NCI-H82 treated with DMSO at 0.1 percent for 48 hours (cell line): ENCODE data around the gene DICER1.

Experiments
- DNase-seq: peaks from one replicate; lab custom pipeline; 2025; ENCODE audit not compliant: unreplicated experiment; lab: John Stamatoyannopoulos, UW

DICER1 gene

DNA sequence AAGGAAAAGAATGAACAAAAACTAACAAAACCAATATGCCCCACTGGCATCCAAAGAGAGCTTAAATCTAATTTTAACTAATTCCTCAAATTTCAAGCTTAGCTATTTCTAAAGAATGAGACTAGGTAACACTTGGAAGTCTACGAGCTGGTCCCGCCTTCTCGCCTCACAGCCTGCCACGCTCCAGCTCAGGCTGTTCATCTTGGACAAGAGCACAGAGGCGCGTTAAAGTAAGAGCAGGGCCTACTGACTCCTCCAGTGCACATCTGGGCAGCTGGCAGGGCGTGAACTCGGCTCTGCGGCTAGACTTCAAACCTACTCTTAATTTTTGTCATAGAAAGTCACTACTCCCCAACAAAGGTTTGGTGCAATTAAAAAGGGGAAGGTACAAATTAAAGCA is 64.6 kb downstream of the DICER1 start:
- no peak for DNase-seq

GRCh38 chr14:95091581-95091980 is 65.7 kb downstream of the DICER1 start:
- no peak for DNase-seq

- no peak for DNase-seq
Observed at GRCh38 chr14:95088665-95089064, 68.7 kb downstream of the DICER1 start.

DNA sequence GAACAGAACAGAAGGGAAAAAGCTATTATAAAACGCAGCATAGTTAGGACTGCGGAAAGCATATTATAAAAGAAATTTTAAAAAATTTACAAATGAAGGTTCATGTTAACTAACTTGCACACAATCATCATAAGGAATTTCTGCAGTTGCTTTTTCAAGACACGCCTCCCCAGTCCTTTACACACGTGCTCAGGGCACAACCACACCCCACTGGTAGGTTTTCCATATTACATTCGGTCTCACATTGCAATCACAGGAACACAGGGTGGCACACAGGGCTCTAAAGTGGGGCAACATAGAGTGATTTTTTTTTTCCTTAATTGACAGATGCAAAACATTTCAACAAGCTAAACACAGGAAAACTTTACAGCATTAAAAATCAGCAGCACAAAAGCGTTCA is 69.7 kb downstream of the DICER1 start:
- no peak for DNase-seq

GRCh38 chr14:95085321-95085720 is 72.0 kb downstream of the DICER1 start:
- DNase-seq = no peak

DNA sequence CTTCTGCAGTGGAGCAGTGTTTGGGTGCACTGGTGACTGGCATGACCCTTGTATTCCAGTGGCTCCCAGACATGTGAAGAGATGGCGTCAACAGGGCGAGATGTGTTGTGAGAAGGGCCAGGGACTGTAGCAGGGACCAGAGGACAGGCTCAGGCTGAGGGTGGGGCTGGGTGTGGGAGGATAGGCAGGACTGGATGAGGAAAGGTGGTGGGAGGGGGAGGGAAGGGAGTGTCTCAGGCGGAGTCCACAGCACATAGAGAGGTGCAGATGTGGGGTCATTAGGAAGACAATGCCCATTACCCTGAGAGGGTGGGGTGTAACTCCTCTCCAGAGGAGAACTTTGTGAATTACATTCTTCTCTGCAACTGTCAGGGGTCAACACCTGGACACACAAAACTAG is 78.5 kb downstream of the DICER1 start:
- no peak for DNase-seq

DNA sequence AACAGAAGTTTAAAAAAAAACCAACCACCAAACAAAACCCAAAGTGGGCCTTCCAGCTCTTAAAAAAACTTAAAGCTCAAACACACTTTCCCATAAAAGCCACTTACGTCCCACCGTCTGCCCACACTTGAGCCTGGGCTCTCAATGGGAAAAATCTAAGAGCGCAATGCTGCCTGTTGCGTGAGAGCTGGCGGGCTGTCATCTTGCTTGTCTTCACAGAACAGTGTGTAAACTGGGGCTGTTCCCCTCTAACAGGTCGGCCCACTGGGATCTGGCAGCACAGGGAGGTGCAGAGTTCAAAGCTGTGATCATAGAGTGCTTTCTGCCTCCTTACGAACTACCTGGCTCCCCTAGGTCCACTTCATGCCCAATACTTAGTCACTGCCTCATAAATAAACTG is 80.0 kb downstream of the DICER1 start:
- no peak for DNase-seq

GRCh38 chr14:95075789-95076188 is 81.5 kb downstream of the DICER1 start:
- DNase-seq = no peak

DNA sequence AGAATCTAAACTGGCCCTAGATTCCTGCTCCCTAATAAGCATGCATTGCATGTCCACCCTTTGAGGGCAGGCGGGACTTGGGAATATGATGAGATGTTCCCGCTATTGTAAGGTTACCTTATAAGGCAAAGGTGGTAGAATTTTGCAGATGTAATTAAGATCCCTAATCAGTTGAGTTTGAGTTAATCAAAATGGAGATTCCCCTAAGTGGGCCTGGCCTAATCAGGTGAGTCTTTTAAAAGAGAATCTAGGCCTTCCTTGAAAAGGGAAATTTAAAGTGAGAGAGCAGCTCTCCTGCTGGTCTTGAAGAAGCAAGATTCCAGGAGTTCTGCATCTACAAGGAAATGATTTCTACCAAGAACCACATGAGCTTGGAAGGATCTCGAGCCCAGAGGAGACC is 83.4 kb downstream of the DICER1 start:
- no peak for DNase-seq

DNA sequence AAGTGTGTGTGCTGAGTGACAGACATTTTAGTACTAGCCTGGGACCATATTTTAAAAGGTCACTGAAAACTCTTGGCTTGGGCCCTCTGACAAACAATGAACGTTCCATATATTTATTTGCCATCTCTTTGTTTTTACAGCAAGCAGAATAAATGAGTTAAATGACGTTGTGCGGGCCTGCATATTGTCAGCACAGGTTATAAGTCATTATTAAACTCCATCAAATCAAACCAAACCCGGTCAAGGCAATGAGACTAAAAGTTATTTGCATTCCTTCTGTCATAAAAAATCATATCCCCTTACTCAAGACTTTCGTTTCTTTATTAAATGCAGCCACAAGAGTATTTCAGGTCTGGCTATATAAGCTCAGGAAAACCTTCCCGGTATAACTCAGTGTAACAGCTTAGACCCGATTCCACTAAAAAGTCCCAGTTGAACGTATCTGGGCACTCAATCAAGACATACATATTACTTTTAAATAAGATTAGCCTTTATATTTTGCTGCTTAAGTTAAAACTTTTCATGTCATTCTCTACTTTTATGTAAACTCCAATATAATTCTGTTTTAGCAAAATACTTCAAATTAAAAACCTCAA is 84.9 kb downstream of the DICER1 start:
- DNase-seq = no peak

GRCh38 chr14:95071649-95072280 is 85.6 kb downstream of the DICER1 start:
- peak; percentile 49 for DNase-seq

- no peak for DNase-seq
Observed at GRCh38 chr14:95070748-95071435, 86.4 kb downstream of the DICER1 start.

DNA sequence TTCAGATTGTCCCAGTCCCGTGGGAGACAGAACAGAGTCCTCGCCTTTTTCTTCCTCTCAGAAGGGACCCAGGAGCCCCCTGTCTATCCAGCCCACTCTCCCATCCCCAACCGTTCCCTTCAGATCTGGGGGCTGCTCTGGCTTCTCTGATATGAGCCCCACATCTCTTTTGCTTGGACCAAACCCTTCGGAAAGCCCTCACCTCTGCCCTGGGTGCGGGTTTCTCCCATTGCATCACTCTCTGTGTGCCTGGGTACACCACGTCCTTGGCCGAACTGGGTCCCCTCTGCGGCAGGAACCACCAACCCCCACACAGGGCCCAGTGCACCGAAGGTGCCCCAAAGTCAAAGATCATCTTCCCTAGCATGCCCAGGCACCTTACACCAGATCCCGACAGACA is 87.8 kb downstream of the DICER1 start:
- DNase-seq = no peak

- DNase-seq = no peak
Observed at GRCh38 chr14:95069018-95069417, 88.3 kb downstream of the DICER1 start.

DNA sequence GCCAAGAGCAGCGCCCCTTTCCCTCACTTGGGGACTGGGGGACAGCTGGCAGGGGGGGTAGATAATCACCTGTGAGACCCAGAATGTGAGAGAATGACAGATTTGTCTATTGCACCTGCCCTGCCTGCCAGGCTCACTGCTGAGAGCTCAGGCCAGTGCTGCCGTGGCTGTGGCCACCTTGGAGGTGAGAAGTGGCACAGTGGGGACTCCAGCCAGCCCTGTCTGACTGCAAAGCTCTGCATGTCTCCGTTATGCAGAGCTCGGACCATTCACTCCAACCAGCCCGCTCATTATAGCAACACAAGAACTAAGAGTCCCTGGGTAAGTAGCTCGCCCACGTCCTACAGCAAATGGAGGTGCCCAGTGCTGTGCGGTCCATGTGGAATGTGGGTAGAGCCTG is 88.8 kb downstream of the DICER1 start:
- DNase-seq = no peak

GRCh38 chr14:95068080-95068479 is 89.2 kb downstream of the DICER1 start:
- no peak for DNase-seq

DNA sequence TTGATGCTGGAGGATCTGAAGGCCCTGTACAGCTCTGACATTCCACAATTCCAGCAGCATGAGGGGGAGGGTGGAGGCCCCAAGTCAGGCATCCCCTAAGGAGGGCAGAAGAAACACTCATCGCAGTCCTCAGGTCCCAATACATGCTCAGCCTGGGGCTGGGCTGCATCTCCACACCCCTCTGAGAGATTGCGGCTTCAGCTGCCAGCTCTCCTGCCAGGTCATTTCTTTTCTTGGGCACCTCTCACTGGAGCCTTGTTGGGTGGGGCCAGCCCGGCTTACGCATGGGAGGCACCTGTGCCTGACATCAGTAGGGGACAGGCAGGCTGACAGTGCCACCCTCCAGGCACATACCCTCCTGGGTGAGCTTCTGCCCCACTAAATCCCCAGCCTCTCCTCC is 89.8 kb downstream of the DICER1 start:
- no peak for DNase-seq

DNA sequence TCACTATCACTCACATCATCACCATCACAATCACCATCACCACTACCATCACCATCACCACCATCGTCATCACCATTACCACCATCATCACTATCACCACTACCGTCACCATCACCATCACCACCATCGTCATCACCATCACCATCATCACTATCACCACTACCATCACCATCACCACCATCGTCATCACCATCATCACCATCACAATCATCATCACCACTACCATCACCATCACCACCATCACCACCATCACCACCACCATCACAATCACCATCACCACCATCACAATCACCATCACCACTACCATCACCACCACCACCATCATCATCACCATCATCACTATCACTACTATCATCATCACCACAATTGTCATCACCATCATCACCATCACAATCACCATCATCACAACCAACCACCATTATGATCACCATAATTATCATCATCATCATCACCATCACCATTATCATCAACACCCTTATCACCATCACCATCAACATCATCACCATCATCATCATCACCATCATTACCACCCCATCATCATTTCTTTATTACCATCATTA is 90.8 kb downstream of the DICER1 start:
- DNase-seq = no peak

- DNase-seq = no peak
Observed at GRCh38 chr14:95065411-95065810, 91.9 kb downstream of the DICER1 start.

DNA sequence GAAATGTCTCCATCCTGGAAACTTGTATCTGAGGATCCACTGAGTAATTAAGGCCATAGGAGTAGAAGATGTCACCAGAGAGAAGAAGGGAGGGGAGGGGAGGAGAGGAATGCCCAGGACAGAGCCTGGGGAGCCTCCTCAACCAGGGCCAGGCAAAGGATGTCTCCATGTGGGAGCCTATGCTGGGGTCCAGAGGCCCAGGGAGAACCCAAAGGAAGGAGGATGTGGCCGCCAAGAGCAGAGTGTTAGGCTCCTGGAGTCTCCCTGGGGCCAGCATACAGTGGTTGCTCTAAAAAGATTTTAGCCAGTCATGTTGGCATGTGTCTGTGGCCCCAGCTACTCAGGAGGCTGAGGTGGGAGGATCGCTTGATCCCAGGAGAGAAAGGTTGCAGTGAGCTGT is 92.6 kb downstream of the DICER1 start:
- DNase-seq = no peak

DNA sequence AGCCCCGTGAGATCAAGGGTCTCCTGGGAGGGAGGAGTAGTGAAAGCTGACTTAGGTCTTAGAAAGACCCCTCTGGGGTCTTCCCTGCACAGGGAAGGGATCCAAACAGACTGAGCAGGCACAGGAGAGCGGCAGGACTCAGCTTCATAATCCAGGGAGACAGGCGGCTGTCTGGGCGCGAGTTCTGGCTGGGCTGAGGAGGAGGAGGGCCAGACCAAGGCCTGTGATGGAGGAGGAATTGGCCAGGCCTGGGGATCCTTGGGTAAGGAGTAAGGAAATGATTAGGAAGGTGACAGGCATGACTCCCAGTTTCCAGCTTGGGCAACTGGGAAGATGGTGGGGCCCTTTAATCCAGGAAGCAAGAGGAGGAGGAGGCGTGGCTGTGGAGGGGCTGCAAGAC is 93.1 kb downstream of the DICER1 start:
- DNase-seq = no peak

GRCh38 chr14:95063391-95063790 is 93.9 kb downstream of the DICER1 start:
- DNase-seq = no peak
